ENCODE measurements around the gene DONSON.
"Not testable (repeated sequence)": the region's sequence is repeated elsewhere in the genome, so short reads cannot be mapped to it uniquely, and the experiment has no call there.

Gene DONSON

DNA sequence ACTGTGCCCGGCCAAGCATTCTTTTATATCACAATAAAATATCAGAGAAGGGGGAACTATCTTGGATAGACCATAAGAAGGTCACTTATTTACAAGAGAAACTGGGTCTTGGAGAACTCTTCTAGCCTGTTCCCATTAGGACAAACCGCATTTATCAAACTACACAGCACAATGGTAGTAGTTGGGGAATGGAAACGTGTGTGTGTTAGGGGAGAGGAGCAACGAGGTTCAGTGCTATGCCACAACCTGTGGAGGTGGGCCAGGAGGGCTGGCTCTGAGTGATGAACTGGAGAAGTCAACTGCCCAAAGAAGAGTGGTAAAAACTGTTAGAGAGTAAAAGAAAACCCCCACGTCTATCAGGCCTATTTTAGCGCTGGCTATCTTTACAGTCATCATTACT, 1.6 kb downstream of the DONSON start:
- TF ChIP-seq CTCF (IDR thresholded peaks at IDR 0.05) = no peak
- H3K27ac ChIP-seq = no peak overlapping the region
- H3K36me3 ChIP-seq = no peaks in the 10 kb centered on the region
- H3K4me3 ChIP-seq (ENCODE audit: low read depth in 1 of 2, low read length in 1 of 2) = no peak overlapping the region
- no peaks in the 10 kb centered on the region for H3K9me3 ChIP-seq
- H3K27me3 ChIP-seq = peaks cover 6% of the 10 kb centered on the region
- H3K4me1 ChIP-seq (ENCODE audit: control insufficient read depth in 1 of 2, insufficient read depth in 1 of 2, low read depth in 1 of 2, low read length in 1 of 2) = peaks cover 13 to 19% of the 10 kb centered on the region in 2 experiments

GRCh38 chr21:33584455-33584854, 4.0 kb downstream of the DONSON start:
- Histone ChIP-seq H3K4me3 (ENCODE audit: low read depth in 1 of 2, low read length in 1 of 2) (no peak overlapping the region), H3K27me3 (peaks cover 6% of the 10 kb centered on the region), H3K36me3 (no peaks in the 10 kb centered on the region), H3K27ac (no peak overlapping the region), H3K9me3 (no peaks in the 10 kb centered on the region), H3K4me1 (ENCODE audit: control insufficient read depth in 1 of 2, insufficient read depth in 1 of 2, low read depth in 1 of 2, low read length in 1 of 2) (peaks cover 13 to 22% of the 10 kb centered on the region in 2 experiments)
- TF ChIP-seq CTCF (IDR thresholded peaks at IDR 0.05) = no peak

DNA sequence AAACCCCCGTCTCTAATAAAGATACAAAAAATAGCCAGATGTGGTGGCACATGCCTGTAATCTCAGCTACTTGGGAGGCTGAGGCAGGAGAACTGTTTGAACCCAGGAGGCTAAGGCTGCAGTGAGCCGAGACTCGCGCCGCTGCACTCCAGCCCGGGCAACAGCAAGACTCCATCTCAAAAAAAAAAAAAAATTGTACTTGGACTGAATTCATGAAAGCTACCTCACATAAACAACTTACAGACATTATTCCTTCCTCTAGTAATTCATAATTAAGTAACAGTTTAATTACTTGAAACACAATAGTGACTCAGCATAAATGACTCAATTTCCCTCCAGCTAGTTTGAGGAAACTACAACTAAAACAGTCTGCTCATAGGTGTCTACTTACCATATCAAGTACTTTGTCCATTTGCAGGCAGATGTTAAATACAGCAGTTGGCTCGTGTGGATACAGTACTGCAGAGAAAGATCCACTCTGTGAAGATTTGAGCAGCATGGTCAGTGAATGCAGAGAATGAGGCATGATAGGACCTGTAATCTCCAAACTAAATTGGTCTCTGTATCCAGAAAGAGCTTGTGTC, 9.4 kb downstream of the DONSON start:
- no peak for TF ChIP-seq CTCF (IDR thresholded peaks at IDR 0.05)
- Histone ChIP-seq H3K4me3 (ENCODE audit: low read depth in 1 of 2, low read length in 1 of 2) (no peak overlapping the region), H3K36me3 (peaks cover 46% of the 10 kb centered on the region), H3K4me1 (ENCODE audit: control insufficient read depth in 1 of 2, insufficient read depth in 1 of 2, low read depth in 1 of 2, low read length in 1 of 2) (peaks cover 5 to 7% of the 10 kb centered on the region in 2 experiments), H3K27ac (peak overlapping the region; percentile 33), H3K27me3 (no peaks in the 10 kb centered on the region), H3K9me3 (no peaks in the 10 kb centered on the region)

DNA sequence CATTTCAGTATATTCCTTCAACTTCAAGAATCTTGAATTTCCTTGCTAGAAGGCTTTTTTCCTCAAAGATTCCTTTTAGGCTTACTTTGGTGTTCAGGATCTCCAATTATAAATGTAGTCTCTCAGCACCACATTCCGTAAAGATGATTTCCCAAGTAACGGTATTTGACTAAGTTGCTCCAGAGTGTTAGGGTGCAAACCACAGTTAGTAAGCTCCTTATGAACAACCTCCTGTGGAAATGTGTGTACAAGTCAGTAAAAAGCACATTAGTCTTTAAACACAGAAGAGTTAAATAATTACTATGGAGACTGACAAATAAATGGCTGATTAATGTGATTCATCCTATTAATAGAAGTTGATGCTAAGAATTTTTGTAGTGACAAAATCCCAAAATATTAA, 10.3 kb downstream of the DONSON start:
- peaks cover 55% of the 10 kb centered on the region for H3K36me3 ChIP-seq
- peaks cover 5 to 7% of the 10 kb centered on the region in 2 experiments for H3K4me1 ChIP-seq (ENCODE audit: control insufficient read depth in 1 of 2, insufficient read depth in 1 of 2, low read depth in 1 of 2, low read length in 1 of 2)
- H3K27me3 ChIP-seq = no peaks in the 10 kb centered on the region
- H3K27ac ChIP-seq = peak overlapping the region; percentile 2
- no peak overlapping the region for H3K4me3 ChIP-seq (ENCODE audit: low read depth in 1 of 2, low read length in 1 of 2)
- no peak for TF ChIP-seq CTCF (IDR thresholded peaks at IDR 0.05)
- H3K9me3 ChIP-seq = no peaks in the 10 kb centered on the region

DNA sequence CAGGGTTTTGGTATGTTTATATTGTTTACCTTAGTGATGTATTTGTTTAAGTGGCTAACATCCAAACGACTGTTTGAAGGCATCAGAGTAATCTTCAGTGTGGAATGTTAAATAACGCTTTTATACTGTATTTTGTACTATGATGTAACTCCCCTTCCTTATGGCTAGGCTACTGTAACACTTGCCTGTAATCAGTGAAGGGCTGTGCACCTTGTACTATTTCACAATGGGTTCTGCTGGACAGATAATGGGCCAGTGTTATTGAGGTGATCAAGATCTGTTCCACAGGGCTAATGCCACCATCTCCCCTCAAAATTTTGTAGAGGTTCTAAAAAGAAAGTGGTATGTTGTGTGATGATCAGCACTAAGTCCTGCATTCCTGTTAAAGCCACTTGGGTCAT, 11.7 kb downstream of the DONSON start:
- H3K4me3 ChIP-seq (ENCODE audit: low read depth in 1 of 2, low read length in 1 of 2) = not testable (repeated sequence)
- peaks cover 70% of the 10 kb centered on the region for H3K36me3 ChIP-seq

DNA sequence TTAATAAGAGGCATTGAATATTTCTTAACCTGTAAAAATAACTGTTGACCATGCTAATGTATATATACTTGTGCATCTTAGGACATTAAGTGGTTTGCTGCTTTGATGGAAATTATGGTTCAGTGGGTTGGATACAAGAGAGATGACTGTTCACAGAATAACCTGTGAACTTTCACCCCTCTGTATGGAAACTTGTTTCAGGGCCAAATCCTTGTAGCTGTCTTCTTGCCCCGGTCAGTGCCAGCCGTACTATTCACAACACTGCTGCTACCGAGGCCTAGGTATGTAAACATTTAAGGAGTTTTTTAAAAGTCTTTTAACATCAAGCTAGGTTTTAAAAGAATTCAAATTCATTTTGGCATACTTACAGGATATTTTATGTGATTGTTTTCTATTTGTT, 16.1 kb downstream of the DONSON start:
- TF ChIP-seq CTCF (IDR thresholded peaks at IDR 0.05) = no peak
- H3K9me3 ChIP-seq = no peaks in the 10 kb centered on the region
- no peaks in the 10 kb centered on the region for H3K27me3 ChIP-seq
- peak overlapping the region; percentile 19 for H3K27ac ChIP-seq
- H3K4me1 ChIP-seq (ENCODE audit: control insufficient read depth in 1 of 2, insufficient read depth in 1 of 2, low read depth in 1 of 2, low read length in 1 of 2) = peaks cover 0 to 7% of the 10 kb centered on the region in 2 experiments
- H3K4me3 ChIP-seq (ENCODE audit: low read depth in 1 of 2, low read length in 1 of 2) = no peak overlapping the region
- H3K36me3 ChIP-seq = peaks cover 100% of the 10 kb centered on the region

More for the DNA sequence above, 11.7 kb downstream of the DONSON start:
- not testable (repeated sequence) for H3K27me3 ChIP-seq; H3K4me1 ChIP-seq (ENCODE audit: control insufficient read depth in 1 of 2, insufficient read depth in 1 of 2, low read depth in 1 of 2, low read length in 1 of 2); H3K9me3 ChIP-seq
- peak overlapping the region; percentile 48 for H3K27ac ChIP-seq
